ENCODE data around the gene CR1. TPM values are rescaled to one million over a fixed set of nuclear protein-coding genes. Genes with fewer than 3 reads are reported as not detected.

The CR1 gene
- 1 to 10 TPM; 1.1 to 7.8 (median 2.0) TPM for total RNA-seq
- long read RNA-seq, partial matches to known transcripts: 0 of 1 reads
- long read RNA-seq, other reads (novel, unspliced or antisense): 1 of 1 reads

DNA sequence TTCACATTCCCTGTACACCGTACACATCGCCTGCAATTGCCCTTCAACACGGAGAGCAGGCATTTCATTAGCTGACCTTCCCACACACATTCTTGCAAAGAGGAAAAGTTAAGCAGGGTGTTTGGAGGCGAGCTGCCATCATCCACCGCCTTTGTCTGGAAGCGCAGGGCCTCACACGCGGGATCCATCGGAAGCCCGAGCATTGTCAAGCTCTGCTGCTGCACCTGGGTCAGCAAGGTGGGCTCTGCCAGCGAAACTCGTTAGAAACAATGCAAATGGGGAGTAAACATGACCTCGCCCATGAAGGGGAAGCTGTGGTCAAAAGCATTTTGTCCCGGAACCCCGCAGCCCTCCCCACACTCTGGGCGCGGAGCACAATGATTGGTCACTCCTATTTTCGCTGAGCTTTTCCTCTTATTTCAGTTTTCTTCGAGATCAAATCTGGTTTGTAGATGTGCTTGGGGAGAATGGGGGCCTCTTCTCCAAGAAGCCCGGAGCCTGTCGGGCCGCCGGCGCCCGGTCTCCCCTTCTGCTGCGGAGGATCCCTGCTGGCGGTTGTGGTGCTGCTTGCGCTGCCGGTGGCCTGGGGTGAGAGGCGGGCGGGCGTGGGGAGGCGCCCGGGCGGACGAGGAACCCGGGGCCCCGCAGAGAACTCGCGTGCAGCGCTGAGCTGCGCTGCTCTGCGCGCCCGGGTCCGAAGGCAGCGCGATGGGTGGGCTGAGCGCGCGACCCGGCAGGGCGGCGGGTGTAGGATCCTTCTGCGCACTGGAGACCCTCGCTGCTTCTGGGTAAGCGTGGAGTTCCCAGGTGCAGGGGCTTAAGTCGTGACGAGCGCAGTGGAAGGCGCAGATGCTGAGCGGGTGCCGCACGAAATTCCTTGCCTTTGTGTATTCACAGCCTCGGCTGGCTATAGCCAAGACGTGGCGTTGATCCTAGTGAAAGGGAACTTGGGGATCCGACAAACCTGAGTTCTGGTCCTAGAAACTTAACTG lies at the start of gene CR1:
CR1 (plus strand) TSS at position 357 of the 992 bp plus-strand sequence; CDS start at position 468, 111 bp downstream.
- WGBS (ENCODE audit: insufficient coverage, low coverage, low lambda C conversion rate, missing lambda C conversion rate): 8% methylated on average over 30 of the region's 68 CpGs
- H3K9me3 ChIP-seq: no peaks in the 10 kb centered on the region
- peaks cover 0 to 4% of the 10 kb centered on the region in 2 donors for H3K27me3 ChIP-seq
- ATAC-seq (peak; percentile 52 to 67 (median 62)), DNase-seq (peak; percentile 42 to 72 (median 52))
- peaks cover 0 to 7% (median 0%) of the 10 kb centered on the region in 4 donors for H3K4me1 ChIP-seq
- peak within 1 kb of the TSS in 2 of 3 donors; percentile 7 to 52 for H3K27ac ChIP-seq
- intact Hi-C loops (cut with DNase I): no loop called here
- TF ChIP-seq POLR2A (IDR thresholded peaks at IDR 0.05): no peak
- TF ChIP-seq, protein P1, sequence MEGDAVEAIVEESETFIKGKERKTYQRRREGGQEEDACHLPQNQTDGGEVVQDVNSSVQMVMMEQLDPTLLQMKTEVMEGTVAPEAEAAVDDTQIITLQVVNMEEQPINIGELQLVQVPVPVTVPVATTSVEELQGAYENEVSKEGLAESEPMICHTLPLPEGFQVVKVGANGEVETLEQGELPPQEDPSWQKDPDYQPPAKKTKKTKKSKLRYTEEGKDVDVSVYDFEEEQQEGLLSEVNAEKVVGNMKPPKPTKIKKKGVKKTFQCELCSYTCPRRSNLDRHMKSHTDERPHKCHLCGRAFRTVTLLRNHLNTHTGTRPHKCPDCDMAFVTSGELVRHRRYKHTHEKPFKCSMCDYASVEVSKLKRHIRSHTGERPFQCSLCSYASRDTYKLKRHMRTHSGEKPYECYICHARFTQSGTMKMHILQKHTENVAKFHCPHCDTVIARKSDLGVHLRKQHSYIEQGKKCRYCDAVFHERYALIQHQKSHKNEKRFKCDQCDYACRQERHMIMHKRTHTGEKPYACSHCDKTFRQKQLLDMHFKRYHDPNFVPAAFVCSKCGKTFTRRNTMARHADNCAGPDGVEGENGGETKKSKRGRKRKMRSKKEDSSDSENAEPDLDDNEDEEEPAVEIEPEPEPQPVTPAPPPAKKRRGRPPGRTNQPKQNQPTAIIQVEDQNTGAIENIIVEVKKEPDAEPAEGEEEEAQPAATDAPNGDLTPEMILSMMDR (IDR thresholded peaks at IDR 0.05): no peak
- H3K4me3 ChIP-seq: peak within 1 kb of the TSS; percentile 16 to 39 (median 25)
- H3K36me3 ChIP-seq: no peaks in the 10 kb centered on the region

DNA sequence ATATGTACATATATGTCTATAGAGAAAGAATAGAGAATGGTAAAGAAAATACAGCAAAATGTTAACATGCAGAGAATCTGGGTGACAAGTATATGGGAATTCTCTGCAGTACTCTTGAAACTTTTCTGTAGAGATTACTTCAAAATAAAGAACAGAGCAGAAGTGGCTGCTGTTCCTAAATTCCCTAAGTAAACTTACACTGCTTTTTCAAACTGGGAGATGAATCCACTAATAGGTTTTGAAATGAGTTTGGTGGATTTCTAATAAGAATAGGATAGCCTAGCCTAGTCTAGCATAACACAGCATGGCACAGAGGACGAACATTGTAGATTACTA lies 42.3 kb upstream of the CR1 start:
- H3K36me3 ChIP-seq: no peaks in the 10 kb centered on the region
- intact Hi-C loops (cut with DNase I): no loop called here
- 6% methylated on average over 1 of the region's 1 CpG for WGBS (ENCODE audit: insufficient coverage, low coverage, low lambda C conversion rate, missing lambda C conversion rate)
- no peak overlapping the region for H3K4me3 ChIP-seq
- peaks cover 0 to 12% (median 6%) of the 10 kb centered on the region in 4 donors for H3K4me1 ChIP-seq
- DNase-seq (no peak), ATAC-seq (no peak)
- H3K9me3 ChIP-seq: no peaks in the 10 kb centered on the region
- H3K27me3 ChIP-seq: peaks cover 0 to 4% of the 10 kb centered on the region in 2 donors
- no peak for TF ChIP-seq POLR2A (IDR thresholded peaks at IDR 0.05)
- TF ChIP-seq, protein P1 (IDR thresholded peaks at IDR 0.05): no peak
- H3K27ac ChIP-seq: no peak overlapping the region

GRCh38 chr1:207454046-207454964 lies 41.7 kb upstream of the CR1 start, which contains the start of gene CR2:
TSS of gene CR2 (plus strand) at chr1:207454328. CDS start at chr1:207454419, 91 bp downstream.
- WGBS (ENCODE audit: insufficient coverage, low coverage, low lambda C conversion rate, missing lambda C conversion rate): 6% methylated on average over 16 of the region's 75 CpGs
- no peaks in the 10 kb centered on the region for H3K9me3 ChIP-seq
- peak within 1 kb of the TSS; percentile 26 to 42 (median 41) for H3K4me3 ChIP-seq
- no peak within 1 kb of the TSS for H3K27ac ChIP-seq
- TF ChIP-seq POLR2A (IDR thresholded peaks at IDR 0.05): no peak
- TF ChIP-seq, protein P1 (IDR thresholded peaks at IDR 0.05): peak in 3 of 4 donors; percentile 5 to 25 (median 12)
- intact Hi-C loops (cut with DNase I): no loop called here
- peak; percentile 58 to 67 (median 62) for DNase-seq
- peaks cover 0 to 12% (median 6%) of the 10 kb centered on the region in 4 donors for H3K4me1 ChIP-seq
- H3K27me3 ChIP-seq: peaks cover 0 to 4% of the 10 kb centered on the region in 2 donors
- no peaks in the 10 kb centered on the region for H3K36me3 ChIP-seq
- peak; percentile 88 to 92 (median 90) for ATAC-seq

DNA sequence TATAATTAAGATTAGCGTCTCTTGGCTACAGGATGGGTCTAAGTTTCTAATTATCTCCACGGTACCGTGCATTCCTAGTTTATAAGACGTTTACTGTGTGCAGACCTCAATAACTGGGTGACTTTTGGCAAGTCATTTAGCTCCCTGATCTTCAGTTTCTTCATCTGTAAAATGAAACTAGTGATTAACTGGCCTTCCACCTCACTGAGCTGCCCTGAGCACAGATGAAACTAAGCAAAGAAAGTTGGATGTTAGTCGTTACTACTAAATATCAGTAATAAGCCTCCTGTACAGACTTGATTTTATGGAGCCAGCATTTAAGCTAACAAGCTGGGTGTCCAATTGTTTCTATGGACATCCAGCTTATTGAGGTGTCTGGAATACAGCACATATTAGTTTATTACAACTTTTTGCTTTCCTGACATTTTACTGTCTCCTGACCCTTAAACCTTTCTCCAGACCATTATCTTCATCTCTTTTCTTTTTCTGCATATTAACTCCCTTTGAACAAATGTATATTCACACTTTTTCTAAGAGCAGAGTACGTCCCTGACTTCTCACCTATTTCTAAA lies 40.7 kb upstream of the CR1 start:
- no peak for ATAC-seq
- no peak for DNase-seq
- no peak overlapping the region for H3K27ac ChIP-seq
- intact Hi-C loops (cut with DNase I): no loop called here
- no peaks in the 10 kb centered on the region for H3K9me3 ChIP-seq
- H3K4me1 ChIP-seq: peaks cover 0 to 12% (median 6%) of the 10 kb centered on the region in 4 donors
- peaks cover 0 to 4% of the 10 kb centered on the region in 2 donors for H3K27me3 ChIP-seq
- 67% methylated on average over 6 of the region's 6 CpGs for WGBS (ENCODE audit: insufficient coverage, low coverage, low lambda C conversion rate, missing lambda C conversion rate)
- no peak overlapping the region for H3K4me3 ChIP-seq
- TF ChIP-seq, protein P1 (IDR thresholded peaks at IDR 0.05): no peak
- H3K36me3 ChIP-seq: no peaks in the 10 kb centered on the region

Measured in right lobe of liver (tissue), 6 donors.